Gastroesophageal sphincter (tissue), 3 donors: ENCODE data around the gene LAMA2.

Experiments
- EP300 ChIP-seq: sonication (generic); formaldehyde crosslinking; IDR thresholded peaks from one replicate; pipeline ENCODE4 v1.6.1; 2017; ENCODE audit warnings: antibody characterized with exemption, mild to moderate bottlenecking
- POLR2A ChIP-seq, 2 donors: fragments of 450-650 bp; IDR thresholded peaks; one replicate each; pipeline ENCODE4 v1.6.1; 2017; ENCODE audit warnings: antibody characterized with exemption in 2 of 2, mild to moderate bottlenecking in 2 of 2, moderate library complexity in 1 of 2
- POLR2AphosphoS5 ChIP-seq: sonication (generic); formaldehyde crosslinking; IDR thresholded peaks from one replicate; pipeline ENCODE4 v1.6.1; 2017; ENCODE audit warnings: antibody characterized with exemption
- TF ChIP-seq, protein P1 (sequence below), 4 experiments: fragments of 200-600 bp in 2 of 4; fragments of 450-650 bp in 2 of 4; sonication (generic) in 1 of 4; IDR thresholded peaks; one replicate each; pipeline ENCODE4 v1.5.1; 2017 to 2019; ENCODE audit warnings: antibody characterized with exemption in 4 of 4, mild to moderate bottlenecking in 2 of 4, moderate library complexity in 2 of 4

DNA sequence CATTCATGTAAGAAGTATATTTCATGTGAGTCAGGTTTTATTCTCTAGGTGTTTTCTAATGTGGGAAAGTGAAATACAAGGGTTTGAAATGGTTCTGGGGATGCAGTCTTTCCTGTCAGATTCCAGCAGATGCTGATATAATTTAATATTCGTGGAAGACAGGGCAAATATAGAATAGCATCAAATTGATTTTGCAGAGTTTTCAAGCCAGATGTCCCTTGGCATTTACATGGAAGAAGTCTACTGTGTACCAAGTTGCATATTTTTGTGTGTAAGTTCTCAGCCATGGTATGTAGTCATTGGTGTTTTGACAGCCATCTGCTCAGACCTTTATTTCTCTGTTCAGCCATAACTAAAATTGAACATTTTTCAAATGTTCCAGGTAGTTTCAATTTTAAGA is 143.7 kb downstream of the LAMA2 start:
- TF ChIP-seq EP300 (no peak), POLR2A (IDR thresholded peaks at IDR 0.05) (no peak), POLR2AphosphoS5 (no peak)
- TF ChIP-seq, protein P1, sequence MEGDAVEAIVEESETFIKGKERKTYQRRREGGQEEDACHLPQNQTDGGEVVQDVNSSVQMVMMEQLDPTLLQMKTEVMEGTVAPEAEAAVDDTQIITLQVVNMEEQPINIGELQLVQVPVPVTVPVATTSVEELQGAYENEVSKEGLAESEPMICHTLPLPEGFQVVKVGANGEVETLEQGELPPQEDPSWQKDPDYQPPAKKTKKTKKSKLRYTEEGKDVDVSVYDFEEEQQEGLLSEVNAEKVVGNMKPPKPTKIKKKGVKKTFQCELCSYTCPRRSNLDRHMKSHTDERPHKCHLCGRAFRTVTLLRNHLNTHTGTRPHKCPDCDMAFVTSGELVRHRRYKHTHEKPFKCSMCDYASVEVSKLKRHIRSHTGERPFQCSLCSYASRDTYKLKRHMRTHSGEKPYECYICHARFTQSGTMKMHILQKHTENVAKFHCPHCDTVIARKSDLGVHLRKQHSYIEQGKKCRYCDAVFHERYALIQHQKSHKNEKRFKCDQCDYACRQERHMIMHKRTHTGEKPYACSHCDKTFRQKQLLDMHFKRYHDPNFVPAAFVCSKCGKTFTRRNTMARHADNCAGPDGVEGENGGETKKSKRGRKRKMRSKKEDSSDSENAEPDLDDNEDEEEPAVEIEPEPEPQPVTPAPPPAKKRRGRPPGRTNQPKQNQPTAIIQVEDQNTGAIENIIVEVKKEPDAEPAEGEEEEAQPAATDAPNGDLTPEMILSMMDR (IDR thresholded peaks at IDR 0.05): no peak
